GM12878 (cell line): ENCODE data around the gene TBC1D24. TPM values are rescaled to one million over a fixed set of nuclear protein-coding genes. Genes with fewer than 3 reads are reported as not detected.

Experiments
- ATAC-seq: fragments of 200-7000 bp; cut with Tn5 transposase; 3 replicates; pipeline ENCODE4 v1.9.1; 2020; ENCODE audit warnings: mild to moderate bottlenecking, moderate library complexity
- BruUV-seq: library from RNA; stranded (reverse); fragments of 400-500 nt; replicated peaks from 2 replicates; lab custom pipeline; 2021; lab: Mats Ljungman, UMichigan
- CTCF ChIA-PET: fragments of 300-600 bp; sonication (Branson Sonifier 250); formaldehyde crosslinking; extraction: SDS; loops from one replicate; lab custom pipeline; 2021; ENCODE audit warnings: inconsistent platforms; lab: Yijun Ruan, JAX
- POLR2A ChIA-PET: fragments of 350-600 bp; formaldehyde crosslinking; extraction: SDS; loops from one replicate; lab custom pipeline; 2021; ENCODE audit warnings: inconsistent platforms; lab: Charles Lee
- RAD21 ChIA-PET: fragments of 300-600 bp; sonication (Branson Sonifier 250); formaldehyde crosslinking; loops from one replicate; lab custom pipeline; 2023; ENCODE audit warnings: antibody characterized with exemption; ENCODE audit not compliant: unreplicated experiment; lab: Charles Lee
- SMC1A ChIA-PET: fragments of 300-600 bp; sonication (Branson Sonifier 250); formaldehyde crosslinking; loops from one replicate; lab custom pipeline; 2023; ENCODE audit not compliant: unreplicated experiment, uncharacterized antibody; lab: Charles Lee
- DNase-seq: peaks from one replicate; pipeline ENCODE4 v3.0.0-alpha.2; 2011; ENCODE audit warnings: low read depth, low spot score
- FAIRE-seq: peaks from 3 replicates; lab custom pipeline; 2011; peaks lifted over from hg19 to GRCh38; lab: Jason Lieb, UNC
- H2AFZ ChIP-seq: 2 replicates; pipeline ENCODE4 v1.6.0; 2011; ENCODE audit warnings: low read depth, low read length, control low read depth; ENCODE audit not compliant: control insufficient read depth
- H3K27ac ChIP-seq: 2 replicates; pipeline ENCODE4 v1.5.1; 2011; ENCODE audit warnings: control low read depth; ENCODE audit not compliant: control insufficient read depth, insufficient read depth
- H3K27me3 ChIP-seq, 2 experiments: replicated peaks in 1 of 2; 2 replicates each; pipeline versions ENCODE4 v1.6.0 to v1.6.1; 2011; ENCODE audit warnings: low read length in 1 of 2; ENCODE audit not compliant: control insufficient read depth in 2 of 2, insufficient read depth in 2 of 2
- H3K36me3 ChIP-seq, 2 experiments: 2 replicates each; pipeline ENCODE4 v1.5.1; 2011; ENCODE audit warnings: low read length in 1 of 2; ENCODE audit not compliant: control insufficient read depth in 2 of 2, insufficient read depth in 2 of 2
- H3K4me1 ChIP-seq: 2 replicates; pipeline ENCODE4 v1.6.1; 2011; ENCODE audit warnings: mild to moderate bottlenecking, low read length, moderate library complexity, mixed read lengths; ENCODE audit not compliant: control insufficient read depth, insufficient read depth
- H3K4me2 ChIP-seq: 2 replicates; pipeline ENCODE4 v1.6.0; 2011; ENCODE audit warnings: control low read depth; ENCODE audit not compliant: control insufficient read depth, insufficient read depth
- H3K4me3 ChIP-seq: fragments of 200-600 bp; sonication (generic); 2 replicates; pipeline ENCODE4 v1.5.1; 2016
- H3K79me2 ChIP-seq: 2 replicates; pipeline ENCODE4 v1.6.0; 2011; ENCODE audit warnings: low read length; ENCODE audit not compliant: control insufficient read depth, insufficient read depth
- H3K9ac ChIP-seq: 2 replicates; pipeline ENCODE4 v1.8.0; 2011; ENCODE audit warnings: low read length, control low read depth, mixed read lengths; ENCODE audit not compliant: control insufficient read depth, insufficient read depth
- H3K9me3 ChIP-seq: replicated peaks from 3 replicates; pipeline ENCODE4 v1.5.1; 2011; ENCODE audit warnings: mild to moderate bottlenecking, low read length; ENCODE audit not compliant: control insufficient read depth, insufficient read depth
- H4K20me1 ChIP-seq: 2 replicates; pipeline ENCODE4 v1.6.0; 2011; ENCODE audit not compliant: control insufficient read depth, insufficient read depth
- CHD2 ChIP-seq: IDR thresholded peaks from 2 replicates; pipeline ENCODE4 v1.6.1; 2011; ENCODE audit warnings: low read depth, low read length, improper control_type of control experiment, borderline replicate concordance
- HDAC6 ChIP-seq: fragments of 200-600 bp; sonication (generic); IDR thresholded peaks from one replicate; pipeline ENCODE4 v1.8.0; 2017; ENCODE audit warnings: antibody characterized with exemption; ENCODE audit not compliant: unreplicated experiment
- MYC ChIP-seq: IDR thresholded peaks from 2 replicates; pipeline ENCODE4 v1.6.1; 2011; ENCODE audit warnings: mild to moderate bottlenecking, low read length, moderate library complexity, inconsistent platforms; ENCODE audit not compliant: insufficient read depth, insufficient replicate concordance, insufficient read length, severe bottlenecking
- NFXL1 ChIP-seq: fragments of 450-650 bp; IDR thresholded peaks from 2 replicates; pipeline ENCODE4 v1.6.1; 2017; ENCODE audit warnings: antibody characterized with exemption, mild to moderate bottlenecking, borderline replicate concordance
- PAX5 ChIP-seq: IDR thresholded peaks from 2 replicates; pipeline ENCODE4 v1.6.1; 2011; ENCODE audit warnings: low read depth, low read length, borderline replicate concordance
- POU2F2 ChIP-seq: IDR thresholded peaks from 3 replicates; pipeline ENCODE4 v1.6.1; 2011; ENCODE audit warnings: low read depth, mild to moderate bottlenecking, low read length, borderline replicate concordance
- TCF12 ChIP-seq: IDR thresholded peaks from 2 replicates; pipeline ENCODE4 v1.6.1; 2011; ENCODE audit warnings: low read depth, mild to moderate bottlenecking, low read length
- USF2 ChIP-seq: IDR thresholded peaks from 2 replicates; pipeline ENCODE4 v1.6.1; 2011; ENCODE audit warnings: low read depth, low read length, improper control_type of control experiment, borderline replicate concordance
- ZSCAN29 ChIP-seq: fragments of 450-650 bp; IDR thresholded peaks from 2 replicates; pipeline ENCODE4 v1.6.1; 2017; ENCODE audit warnings: mild to moderate bottlenecking, moderate library complexity
- WGBS: methylation state at CpG from one replicate; pipeline ENCODE4 v1.1.6; 2016; ENCODE audit warnings: low lambda C conversion rate; ENCODE audit not compliant: insufficient replicate concordance, insufficient coverage; ENCODE audit errors: missing lambda C conversion rate; 5-methylcytosine and 5-hydroxymethylcytosine counted together
- in situ Hi-C: fragments of 300-500 bp; cut with MboI; formaldehyde crosslinking; loops from 9 replicates; pipeline ENCODE4 v1.14.3; 2018; ENCODE audit warnings: mixed read lengths
- intact Hi-C: fragments of 100-400 bp; cut with micrococcal nuclease; formaldehyde crosslinking; loops from one replicate; pipeline ENCODE4 v1.14.2; 2022; ENCODE audit not compliant: unreplicated experiment
- polyA plus RNA-seq, 11 experiments: library from polyadenylated mRNA; depleted of rRNA in 4 of 11; unstranded in 6 of 11; stranded (reverse) in 5 of 11; fragments of >200 nt; fragmentation: Nextera tagmentation in 4 of 11; fragmentation: Illumina TruSeq in 1 of 11; extraction: Ambion mirVana in 4 of 11; extraction: Trizol in 1 of 11; gene quantifications; 1 replicate in 1 of 11; 2 replicates in 10 of 11; pipeline versions ENCODE4 v1.2.1 to v1.2.3, GENCODE V29; 2011 to 2016; ENCODE audit warnings: inconsistent platforms in 2 of 11, missing spikeins in 2 of 11, low read depth in 1 of 11
- total RNA-seq, 4 experiments: library from RNA; depleted of rRNA in 3 of 4; stranded (reverse); fragments of >200 nt in 3 of 4; fragmentation: Illumina TruSeq in 1 of 4; extraction: Trizol in 1 of 4; gene quantifications; 2 replicates each; pipeline versions ENCODE4 v1.2.1 to v1.2.3, GENCODE V29; 2013 to 2021
- TF ChIP-seq, protein P1 (sequence below), 3 experiments: IDR thresholded peaks in 2 of 3; conservative IDR thresholded peaks in 1 of 3; 2 replicates each; pipeline ENCODE4 v1.5.1; 2011; ENCODE audit warnings: low read depth in 3 of 3, low read length in 3 of 3, mild to moderate bottlenecking in 3 of 3, control low read depth in 2 of 3, moderate library complexity in 2 of 3, inconsistent platforms in 1 of 3, mixed read lengths in 1 of 3; ENCODE audit not compliant: control insufficient read depth in 2 of 3, insufficient read depth in 1 of 3; ENCODE audit errors: extremely low read depth in 1 of 3

TBC1D24 gene
- total and polyA plus RNA-seq, 10 of the 15 experiments (the other 5 are each of a cell fraction or from before 2014, with no cell fraction given), result 1.1 to 9.6 (median 4.5) TPM

- no peak for TF ChIP-seq MYC
- TF ChIP-seq NFXL1, result no peak
- no peak for TF ChIP-seq TCF12
- no peak for TF ChIP-seq HDAC6
Observed at GRCh38 chr16:2524339-2524938, 49.5 kb downstream of the TBC1D24 start (continued).

GRCh38 chr16:2526135-2526534 lies 51.2 kb downstream of the TBC1D24 start:
- BruUV-seq, result no TSS peak
- no peaks in the 10 kb centered on the region for H3K27me3 ChIP-seq
- H3K79me2 ChIP-seq, result peaks cover 3% of the 10 kb centered on the region
- intact Hi-C loops (no loop called here), in situ Hi-C loops (no loop called here)
- H3K4me1 ChIP-seq, result peaks cover 7% of the 10 kb centered on the region
- RAD21 ChIA-PET, result no interaction called here
- WGBS, result 85% methylated on average over 8 of the region's 8 CpGs
- ATAC-seq (no peak), FAIRE-seq (no peak), DNase-seq (no peak)
- H3K9ac ChIP-seq, result no peak overlapping the region
- no peak overlapping the region for H3K27ac ChIP-seq
- H3K36me3 ChIP-seq, result peaks cover 9 to 23% of the 10 kb centered on the region in 2 experiments; a peak in 3 of 4 replicates
- H3K9me3 ChIP-seq, result no peaks in the 10 kb centered on the region
- POLR2A ChIA-PET, result no interaction called here
- no peak overlapping the region for H3K4me3 ChIP-seq
- H2AFZ ChIP-seq, result no peak overlapping the region
- TF ChIP-seq ZSCAN29, result no peak
- TF ChIP-seq, protein P1, sequence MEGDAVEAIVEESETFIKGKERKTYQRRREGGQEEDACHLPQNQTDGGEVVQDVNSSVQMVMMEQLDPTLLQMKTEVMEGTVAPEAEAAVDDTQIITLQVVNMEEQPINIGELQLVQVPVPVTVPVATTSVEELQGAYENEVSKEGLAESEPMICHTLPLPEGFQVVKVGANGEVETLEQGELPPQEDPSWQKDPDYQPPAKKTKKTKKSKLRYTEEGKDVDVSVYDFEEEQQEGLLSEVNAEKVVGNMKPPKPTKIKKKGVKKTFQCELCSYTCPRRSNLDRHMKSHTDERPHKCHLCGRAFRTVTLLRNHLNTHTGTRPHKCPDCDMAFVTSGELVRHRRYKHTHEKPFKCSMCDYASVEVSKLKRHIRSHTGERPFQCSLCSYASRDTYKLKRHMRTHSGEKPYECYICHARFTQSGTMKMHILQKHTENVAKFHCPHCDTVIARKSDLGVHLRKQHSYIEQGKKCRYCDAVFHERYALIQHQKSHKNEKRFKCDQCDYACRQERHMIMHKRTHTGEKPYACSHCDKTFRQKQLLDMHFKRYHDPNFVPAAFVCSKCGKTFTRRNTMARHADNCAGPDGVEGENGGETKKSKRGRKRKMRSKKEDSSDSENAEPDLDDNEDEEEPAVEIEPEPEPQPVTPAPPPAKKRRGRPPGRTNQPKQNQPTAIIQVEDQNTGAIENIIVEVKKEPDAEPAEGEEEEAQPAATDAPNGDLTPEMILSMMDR (IDR thresholded peaks at IDR 0.05 in 2 of 3, conservative IDR thresholded peaks at IDR 0.05 in 1 of 3; ENCODE audit: control insufficient read depth in 2 of 3, extremely low read depth in 1 of 3, insufficient read depth in 1 of 3, low read depth in 3 of 3, low read length in 3 of 3), result no peak
- no peak for TF ChIP-seq CHD2
- TF ChIP-seq USF2, result no peak
- TF ChIP-seq PAX5, result no peak
- TF ChIP-seq POU2F2, result no peak
- TF ChIP-seq, all 136 proteins: peak for 0
- SMC1A ChIA-PET, result no interaction called here
- H4K20me1 ChIP-seq, result peaks cover 3% of the 10 kb centered on the region; the same call in 1 of the 2 replicates
- CTCF ChIA-PET, result no interaction called here
- H3K4me2 ChIP-seq, result no peak overlapping the region
